RWPE2 (cell line): ENCODE measurements around the gene KNCN.

Experiments
- ATAC-seq: fragments of 200-7000 bp; cut with Tn5 transposase; 3 replicates; pipeline ENCODE4 v1.9.1; 2021; ENCODE audit warnings: low read depth
- DNase-seq: peaks from one replicate; pipeline ENCODE4 v3.0.0-alpha.2; 2020; ENCODE audit warnings: low spot score
- H3K27ac ChIP-seq: fragments of 450-650 bp; 2 replicates; pipeline ENCODE4 v1.5.1; 2017; ENCODE audit warnings: mild to moderate bottlenecking; ENCODE audit not compliant: poor library complexity, severe bottlenecking
- H3K27me3 ChIP-seq: fragments of 250-450 bp; sonication (Bioruptor Pico); 2 replicates; pipeline ENCODE4 v1.5.1; 2021; ENCODE audit warnings: mild to moderate bottlenecking, moderate library complexity; ENCODE audit not compliant: insufficient read depth, poor library complexity, severe bottlenecking
- H3K36me3 ChIP-seq: fragments of 250-450 bp; sonication (Bioruptor Pico); 2 replicates; pipeline ENCODE4 v1.5.1; 2020; ENCODE audit warnings: low read depth, mild to moderate bottlenecking, moderate library complexity
- H3K4me1 ChIP-seq: fragments of 250-450 bp; sonication (Bioruptor Pico); 2 replicates; pipeline ENCODE4 v1.5.1; 2021; ENCODE audit warnings: mild to moderate bottlenecking, moderate library complexity; ENCODE audit not compliant: insufficient read depth, poor library complexity, severe bottlenecking
- H3K4me3 ChIP-seq: fragments of 250-450 bp; sonication (Bioruptor Pico); 2 replicates; pipeline ENCODE4 v1.5.1; 2021; ENCODE audit warnings: mild to moderate bottlenecking, moderate library complexity; ENCODE audit not compliant: severe bottlenecking
- H3K9me3 ChIP-seq: fragments of 250-450 bp; sonication (Bioruptor Pico); 2 replicates; pipeline ENCODE4 v1.5.1; 2021; ENCODE audit warnings: mild to moderate bottlenecking, moderate library complexity; ENCODE audit not compliant: severe bottlenecking
- TF ChIP-seq, protein P1 (sequence below): fragments of 450-650 bp; IDR thresholded peaks from one replicate; pipeline ENCODE4 v1.5.1; 2017; ENCODE audit warnings: mild to moderate bottlenecking, moderate library complexity; ENCODE audit not compliant: poor library complexity, severe bottlenecking

Gene KNCN

DNA sequence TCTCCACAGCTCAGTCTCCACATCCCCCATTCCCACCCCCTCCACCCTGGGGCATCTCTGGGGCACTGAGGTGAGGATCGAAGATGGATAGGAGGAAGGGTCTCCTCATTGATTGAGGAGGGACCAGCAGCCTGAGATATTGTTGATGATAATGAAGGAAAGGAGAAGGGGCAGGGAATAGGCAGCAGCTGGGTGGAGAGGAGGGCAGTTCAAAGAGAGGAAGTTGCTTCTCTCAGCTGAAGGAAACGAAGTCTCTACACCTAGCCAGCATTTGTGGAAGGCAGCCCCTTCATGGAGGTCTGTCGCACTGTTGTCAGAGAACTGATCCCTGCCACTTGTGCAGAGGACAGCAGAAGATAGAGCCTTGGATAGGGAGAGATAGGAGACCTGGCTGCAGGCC, 5.7 kb downstream of the KNCN start:
- no peak overlapping the region for H3K27ac ChIP-seq
- H3K4me1 ChIP-seq: no peaks in the 10 kb centered on the region
- H3K27me3 ChIP-seq: peaks cover 20% of the 10 kb centered on the region
- TF ChIP-seq, protein P1, sequence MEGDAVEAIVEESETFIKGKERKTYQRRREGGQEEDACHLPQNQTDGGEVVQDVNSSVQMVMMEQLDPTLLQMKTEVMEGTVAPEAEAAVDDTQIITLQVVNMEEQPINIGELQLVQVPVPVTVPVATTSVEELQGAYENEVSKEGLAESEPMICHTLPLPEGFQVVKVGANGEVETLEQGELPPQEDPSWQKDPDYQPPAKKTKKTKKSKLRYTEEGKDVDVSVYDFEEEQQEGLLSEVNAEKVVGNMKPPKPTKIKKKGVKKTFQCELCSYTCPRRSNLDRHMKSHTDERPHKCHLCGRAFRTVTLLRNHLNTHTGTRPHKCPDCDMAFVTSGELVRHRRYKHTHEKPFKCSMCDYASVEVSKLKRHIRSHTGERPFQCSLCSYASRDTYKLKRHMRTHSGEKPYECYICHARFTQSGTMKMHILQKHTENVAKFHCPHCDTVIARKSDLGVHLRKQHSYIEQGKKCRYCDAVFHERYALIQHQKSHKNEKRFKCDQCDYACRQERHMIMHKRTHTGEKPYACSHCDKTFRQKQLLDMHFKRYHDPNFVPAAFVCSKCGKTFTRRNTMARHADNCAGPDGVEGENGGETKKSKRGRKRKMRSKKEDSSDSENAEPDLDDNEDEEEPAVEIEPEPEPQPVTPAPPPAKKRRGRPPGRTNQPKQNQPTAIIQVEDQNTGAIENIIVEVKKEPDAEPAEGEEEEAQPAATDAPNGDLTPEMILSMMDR: no peak
- ATAC-seq: no peak
- H3K36me3 ChIP-seq: no peaks in the 10 kb centered on the region
- DNase-seq: no peak
- no peaks in the 10 kb centered on the region for H3K9me3 ChIP-seq
- H3K4me3 ChIP-seq: no peak overlapping the region

DNA sequence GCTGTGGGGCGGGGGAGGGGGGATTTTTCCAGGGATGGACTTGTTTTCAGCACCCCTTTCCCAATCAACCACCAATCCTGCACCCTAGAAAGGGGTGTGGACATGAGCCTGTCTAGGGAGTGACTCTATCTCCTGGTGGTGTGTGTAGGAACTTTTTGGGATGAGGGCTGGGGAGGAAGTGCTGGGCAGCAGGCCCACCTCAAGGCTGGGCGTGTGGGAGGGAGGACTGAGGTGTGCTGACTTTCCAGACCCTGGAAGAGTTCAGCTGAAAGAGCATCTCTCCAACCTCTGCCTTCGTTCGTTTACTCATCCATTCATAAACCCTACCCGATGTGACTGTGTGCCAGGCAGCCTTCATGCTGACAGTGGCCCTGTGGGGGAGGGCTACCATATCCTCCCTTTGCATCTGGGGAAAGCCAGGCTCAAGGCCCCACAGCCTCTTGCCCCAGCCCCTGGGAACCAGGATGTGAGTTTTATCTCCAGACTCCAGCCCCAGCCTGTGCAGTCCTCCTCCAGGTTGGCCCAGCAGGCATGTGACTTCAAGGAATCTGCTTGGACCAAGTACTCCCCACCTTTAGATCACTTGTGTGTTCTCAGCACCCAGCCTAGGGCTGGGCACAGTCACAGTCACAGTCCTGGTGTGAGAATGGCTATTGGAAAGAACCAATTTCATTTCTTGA, 6.7 kb downstream of the KNCN start:
- no peaks in the 10 kb centered on the region for H3K36me3 ChIP-seq
- no peak for DNase-seq
- ATAC-seq: no peak
- H3K27ac ChIP-seq: no peak overlapping the region
- TF ChIP-seq, protein P1: no peak
- H3K4me1 ChIP-seq: no peaks in the 10 kb centered on the region
- H3K27me3 ChIP-seq: peaks cover 20% of the 10 kb centered on the region
- no peak overlapping the region for H3K4me3 ChIP-seq
- no peaks in the 10 kb centered on the region for H3K9me3 ChIP-seq

DNA sequence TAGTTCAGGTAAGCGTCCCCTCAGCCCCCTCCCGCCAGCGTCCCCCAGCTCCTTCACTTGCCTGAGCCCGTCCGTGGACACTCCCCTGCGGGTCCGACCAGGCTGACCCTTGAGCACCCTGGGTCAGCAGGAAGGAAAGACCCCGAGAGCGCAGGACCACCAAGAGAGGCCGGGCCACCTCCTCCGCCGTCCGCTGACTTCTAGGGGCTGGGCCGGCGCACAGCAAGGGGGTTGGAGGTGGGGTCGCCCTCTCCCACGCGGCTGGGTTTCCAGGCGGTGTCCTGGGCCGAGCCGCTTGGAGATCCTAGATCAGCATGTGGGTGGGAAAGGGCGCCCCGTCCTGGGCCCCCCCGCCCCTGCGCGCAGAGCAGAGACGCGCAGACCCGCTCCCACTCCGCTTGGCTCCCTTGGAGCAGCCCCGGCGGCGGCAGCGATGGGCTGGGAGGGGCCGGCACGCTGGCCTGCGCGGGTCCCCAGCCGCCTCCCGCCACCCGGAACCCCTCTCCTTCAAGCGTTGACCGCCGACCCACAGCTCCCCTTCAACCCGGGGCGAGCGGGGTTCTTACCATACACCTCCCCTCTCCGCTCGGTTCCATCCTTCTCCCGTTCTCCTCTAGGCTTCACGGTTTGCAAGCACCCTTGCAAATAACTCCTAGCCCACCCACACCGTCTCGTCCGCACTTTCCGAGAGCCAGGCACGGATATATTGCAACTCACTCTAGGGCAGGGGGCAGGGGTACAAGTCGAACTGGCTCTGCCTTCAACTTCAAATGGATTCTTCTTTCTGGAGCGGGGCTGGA, 7.5 kb downstream of the KNCN start:
- Histone ChIP-seq H3K27ac (no peak overlapping the region), H3K9me3 (no peaks in the 10 kb centered on the region), H3K4me1 (no peaks in the 10 kb centered on the region), H3K4me3 (no peak overlapping the region), H3K27me3 (peaks cover 20% of the 10 kb centered on the region), H3K36me3 (no peaks in the 10 kb centered on the region)
- ATAC-seq (no peak), DNase-seq (no peak)
- TF ChIP-seq, protein P1: no peak

GRCh38 chr1:46543382-46543760, 8.1 kb downstream of the KNCN start:
- no peak overlapping the region for H3K27ac ChIP-seq
- H3K4me3 ChIP-seq: no peak overlapping the region
- DNase-seq: no peak
- peaks cover 20% of the 10 kb centered on the region for H3K27me3 ChIP-seq
- no peaks in the 10 kb centered on the region for H3K36me3 ChIP-seq
- no peak for ATAC-seq
- no peaks in the 10 kb centered on the region for H3K9me3 ChIP-seq
- H3K4me1 ChIP-seq: no peaks in the 10 kb centered on the region
- TF ChIP-seq, protein P1: no peak

DNA sequence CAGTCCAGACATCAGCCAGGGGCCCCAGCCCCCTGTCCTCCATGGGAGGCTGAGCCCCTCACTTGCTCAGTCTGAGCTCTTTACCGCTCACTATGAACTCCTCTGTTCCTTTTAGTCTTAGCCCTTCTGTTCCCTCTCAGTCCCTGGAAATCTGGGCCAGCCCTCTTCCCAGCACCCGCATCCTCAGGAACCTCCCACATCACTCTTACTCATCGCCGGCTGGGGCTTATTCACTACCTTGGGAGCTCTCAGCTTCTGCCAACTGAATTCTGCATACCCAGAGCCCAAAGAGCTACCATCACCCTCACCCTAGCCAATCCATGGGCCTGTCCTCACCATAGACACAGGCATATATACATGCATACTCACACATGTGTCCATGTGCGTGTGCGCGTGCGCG, 11.5 kb downstream of the KNCN start:
- DNase-seq (no peak), ATAC-seq (peak; percentile 90)
- Histone ChIP-seq H3K27ac (no peak overlapping the region), H3K36me3 (no peaks in the 10 kb centered on the region), H3K9me3 (no peaks in the 10 kb centered on the region), H3K4me3 (no peak overlapping the region), H3K4me1 (no peaks in the 10 kb centered on the region), H3K27me3 (peaks cover 13% of the 10 kb centered on the region)
- TF ChIP-seq, protein P1: no peak
